Measurements from ENCODE around the gene DCTN3. TPM values are rescaled to one million over a fixed set of nuclear protein-coding genes. Genes with fewer than 3 reads are reported as not detected.

Gene DCTN3
- total RNA-seq, 3 donors from 2014 or later (not counting 1 experiment from before 2014, with no cell fraction given), result 135 to 171 (median 147) TPM

DNA sequence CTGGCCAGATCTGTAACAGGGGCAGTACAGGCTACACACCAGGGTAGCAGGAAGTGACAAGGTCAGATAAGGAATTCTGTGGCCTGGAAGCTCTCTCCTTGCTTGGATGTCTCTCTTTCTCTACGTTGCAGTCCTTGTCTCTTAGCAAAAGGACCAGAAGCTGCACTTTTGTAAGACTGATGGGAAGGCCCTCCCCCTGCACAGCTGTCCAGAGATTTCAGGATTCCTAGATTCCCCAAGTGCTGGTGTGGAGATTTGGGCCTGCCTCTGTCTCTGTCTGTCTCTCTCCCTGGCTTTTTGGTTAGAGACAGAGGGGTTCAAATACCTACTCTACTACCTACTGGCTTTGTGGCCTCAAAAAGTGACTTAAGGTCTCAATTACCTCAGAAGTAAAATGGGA is 20.7 kb downstream of the DCTN3 start:
- peaks cover 9 to 24% of the 10 kb centered on the region in 2 donors for H3K27me3 Mint-ChIP-seq (ENCODE audit: low read depth in 2 of 2)
- no peaks in the 10 kb centered on the region for H3K4me1 ChIP-seq (ENCODE audit: control insufficient read depth, insufficient read depth, low read length)
- H3K36me3 Mint-ChIP-seq, result no peaks in the 10 kb centered on the region
- no peaks in the 10 kb centered on the region for H3K9me3 ChIP-seq (ENCODE audit: control insufficient read depth, insufficient read depth, low read length)
- DNase-seq (no peak), ATAC-seq (no peak)
- H3K27ac Mint-ChIP-seq, result no peak overlapping the region
- no peak overlapping the region for H3K4me3 Mint-ChIP-seq
- TF ChIP-seq, protein P1, sequence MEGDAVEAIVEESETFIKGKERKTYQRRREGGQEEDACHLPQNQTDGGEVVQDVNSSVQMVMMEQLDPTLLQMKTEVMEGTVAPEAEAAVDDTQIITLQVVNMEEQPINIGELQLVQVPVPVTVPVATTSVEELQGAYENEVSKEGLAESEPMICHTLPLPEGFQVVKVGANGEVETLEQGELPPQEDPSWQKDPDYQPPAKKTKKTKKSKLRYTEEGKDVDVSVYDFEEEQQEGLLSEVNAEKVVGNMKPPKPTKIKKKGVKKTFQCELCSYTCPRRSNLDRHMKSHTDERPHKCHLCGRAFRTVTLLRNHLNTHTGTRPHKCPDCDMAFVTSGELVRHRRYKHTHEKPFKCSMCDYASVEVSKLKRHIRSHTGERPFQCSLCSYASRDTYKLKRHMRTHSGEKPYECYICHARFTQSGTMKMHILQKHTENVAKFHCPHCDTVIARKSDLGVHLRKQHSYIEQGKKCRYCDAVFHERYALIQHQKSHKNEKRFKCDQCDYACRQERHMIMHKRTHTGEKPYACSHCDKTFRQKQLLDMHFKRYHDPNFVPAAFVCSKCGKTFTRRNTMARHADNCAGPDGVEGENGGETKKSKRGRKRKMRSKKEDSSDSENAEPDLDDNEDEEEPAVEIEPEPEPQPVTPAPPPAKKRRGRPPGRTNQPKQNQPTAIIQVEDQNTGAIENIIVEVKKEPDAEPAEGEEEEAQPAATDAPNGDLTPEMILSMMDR (IDR thresholded peaks at IDR 0.05), result no peak
- H3K36me3 ChIP-seq (ENCODE audit: control insufficient read depth, insufficient read depth, low read length), result no peaks in the 10 kb centered on the region
- no peak overlapping the region for H3K27ac ChIP-seq (ENCODE audit: low read length)
- 70% methylated on average over 1 of the region's 1 CpG for WGBS (ENCODE audit: insufficient coverage)
- peaks cover 3% of the 10 kb centered on the region for H3K27me3 ChIP-seq (ENCODE audit: control insufficient read depth, insufficient read depth, low read length)
- no peaks in the 10 kb centered on the region for H3K9me3 Mint-ChIP-seq
- intact Hi-C loops (cut with micrococcal nuclease), result no loop called here
- no peaks in the 10 kb centered on the region for H3K4me1 Mint-ChIP-seq
- H3K4me3 ChIP-seq (ENCODE audit: low read length), result no peak overlapping the region

DNA sequence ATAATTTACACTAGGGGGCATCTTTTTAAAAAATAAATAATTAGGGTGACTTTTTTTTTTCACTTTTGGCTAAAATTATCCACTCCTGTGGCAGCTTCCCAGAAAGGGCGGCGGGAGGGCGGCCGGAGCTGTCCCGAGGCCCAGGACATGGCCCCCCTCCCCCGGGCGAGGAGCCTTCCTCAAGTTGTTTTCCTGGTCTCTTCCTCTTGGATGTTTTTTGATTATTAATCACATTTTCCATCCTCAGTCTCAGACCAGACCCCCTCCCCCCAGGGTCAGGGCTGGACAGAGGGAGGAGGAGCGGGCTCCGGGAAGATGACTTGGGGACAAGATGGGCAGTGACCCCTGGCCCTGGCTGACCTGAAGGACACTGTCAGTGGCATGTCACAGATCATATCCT is 26.1 kb downstream of the DCTN3 start:
- 79% methylated on average over 5 of the region's 9 CpGs for WGBS (ENCODE audit: insufficient coverage)
- H3K4me1 Mint-ChIP-seq, result peaks cover 9 to 30% of the 10 kb centered on the region in 2 donors
- Histone ChIP-seq H3K4me1 (ENCODE audit: control insufficient read depth, insufficient read depth, low read length) (peaks cover 26% of the 10 kb centered on the region), H3K27me3 (ENCODE audit: control insufficient read depth, insufficient read depth, low read length) (peaks cover 35% of the 10 kb centered on the region), H3K27ac (ENCODE audit: low read length) (no peak overlapping the region), H3K36me3 (ENCODE audit: control insufficient read depth, insufficient read depth, low read length) (no peaks in the 10 kb centered on the region), H3K4me3 (ENCODE audit: low read length) (no peak overlapping the region), H3K9me3 (ENCODE audit: control insufficient read depth, insufficient read depth, low read length) (no peaks in the 10 kb centered on the region)
- no peak overlapping the region for H3K4me3 Mint-ChIP-seq
- intact Hi-C loops (cut with micrococcal nuclease), result loop anchor here (5.0 kb wide), 1 partner anchor 157 kb away; no protein-coding TSS in a partner anchor
- ATAC-seq, result no peak
- H3K27me3 Mint-ChIP-seq (ENCODE audit: low read depth in 2 of 2), result peaks cover 31 to 56% of the 10 kb centered on the region in 2 donors
- no peak overlapping the region for H3K27ac Mint-ChIP-seq
- TF ChIP-seq, protein P1 (IDR thresholded peaks at IDR 0.05), result no peak
- H3K36me3 Mint-ChIP-seq, result no peaks in the 10 kb centered on the region
- DNase-seq, result no peak
- H3K9me3 Mint-ChIP-seq, result no peaks in the 10 kb centered on the region

- TF ChIP-seq, protein P1 (IDR thresholded peaks at IDR 0.05), result no peak
- 6% methylated on average over 26 of the region's 26 CpGs for WGBS (ENCODE audit: insufficient coverage)
- Mint-ChIP-seq H3K9me3 (no peaks in the 10 kb centered on the region), H3K4me1 (peaks cover 9 to 41% of the 10 kb centered on the region in 2 donors), H3K27ac (no peak overlapping the region), H3K36me3 (no peaks in the 10 kb centered on the region), H3K27me3 (ENCODE audit: low read depth in 2 of 2) (peaks cover 41 to 67% of the 10 kb centered on the region in 2 donors), H3K4me3 (peak overlapping the region; percentile 55)
- no peak overlapping the region for H3K27ac ChIP-seq (ENCODE audit: low read length)
- H3K4me3 ChIP-seq (ENCODE audit: low read length), result no peak overlapping the region
- H3K27me3 ChIP-seq (ENCODE audit: control insufficient read depth, insufficient read depth, low read length), result peaks cover 40% of the 10 kb centered on the region
- peaks cover 28% of the 10 kb centered on the region for H3K4me1 ChIP-seq (ENCODE audit: control insufficient read depth, insufficient read depth, low read length)
- H3K9me3 ChIP-seq (ENCODE audit: control insufficient read depth, insufficient read depth, low read length), result no peaks in the 10 kb centered on the region
- H3K36me3 ChIP-seq (ENCODE audit: control insufficient read depth, insufficient read depth, low read length), result no peaks in the 10 kb centered on the region
- ATAC-seq (peak in 2 of 3 donors; percentile 48), DNase-seq (peak in 1 of 2 donors; percentile 34)
- intact Hi-C loops (cut with micrococcal nuclease), result loop anchor here (5.0 kb wide), 1 partner anchor 156 kb away; no protein-coding TSS in a partner anchor
Observed at GRCh38 chr9:34592895-34593601, 27.2 kb downstream of the DCTN3 start.

Measured in natural killer cell (primary cell).